ENCODE data around the gene NCAPD3.

DNA sequence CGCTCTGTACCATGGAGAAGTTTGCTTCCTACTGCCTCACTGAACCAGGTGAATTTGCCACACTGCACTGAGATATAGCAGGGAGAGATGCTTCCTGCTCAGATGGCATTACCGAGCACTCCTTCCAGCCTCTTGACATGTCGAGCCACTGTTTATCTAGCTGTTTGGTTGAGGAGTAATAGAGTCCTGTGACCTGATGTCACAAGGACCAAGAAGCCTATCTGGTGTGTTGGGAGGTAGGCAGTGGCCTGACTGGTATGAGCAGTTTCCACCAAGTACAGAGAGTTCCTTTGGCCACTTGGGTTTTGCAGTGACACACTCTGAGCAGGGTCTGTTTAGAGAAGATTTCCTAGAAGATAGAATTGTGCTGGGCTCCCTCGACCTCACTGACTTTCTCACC, 34.8 kb upstream of the NCAPD3 start:
- TF ChIP-seq, protein P1, sequence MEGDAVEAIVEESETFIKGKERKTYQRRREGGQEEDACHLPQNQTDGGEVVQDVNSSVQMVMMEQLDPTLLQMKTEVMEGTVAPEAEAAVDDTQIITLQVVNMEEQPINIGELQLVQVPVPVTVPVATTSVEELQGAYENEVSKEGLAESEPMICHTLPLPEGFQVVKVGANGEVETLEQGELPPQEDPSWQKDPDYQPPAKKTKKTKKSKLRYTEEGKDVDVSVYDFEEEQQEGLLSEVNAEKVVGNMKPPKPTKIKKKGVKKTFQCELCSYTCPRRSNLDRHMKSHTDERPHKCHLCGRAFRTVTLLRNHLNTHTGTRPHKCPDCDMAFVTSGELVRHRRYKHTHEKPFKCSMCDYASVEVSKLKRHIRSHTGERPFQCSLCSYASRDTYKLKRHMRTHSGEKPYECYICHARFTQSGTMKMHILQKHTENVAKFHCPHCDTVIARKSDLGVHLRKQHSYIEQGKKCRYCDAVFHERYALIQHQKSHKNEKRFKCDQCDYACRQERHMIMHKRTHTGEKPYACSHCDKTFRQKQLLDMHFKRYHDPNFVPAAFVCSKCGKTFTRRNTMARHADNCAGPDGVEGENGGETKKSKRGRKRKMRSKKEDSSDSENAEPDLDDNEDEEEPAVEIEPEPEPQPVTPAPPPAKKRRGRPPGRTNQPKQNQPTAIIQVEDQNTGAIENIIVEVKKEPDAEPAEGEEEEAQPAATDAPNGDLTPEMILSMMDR (IDR thresholded peaks at IDR 0.05), result no peak
- no peak for TF ChIP-seq EP300 (IDR thresholded peaks at IDR 0.05)

Data from ovary (tissue), 3 donors.